Natural killer cell (primary cell): Measurements from ENCODE around the gene MSMP. TPM values are rescaled to one million over a fixed set of nuclear protein-coding genes. Genes with fewer than 3 reads are reported as not detected.

Experiments
- ATAC-seq, 3 donors: fragments of 150-1000 bp in 2 of 3; fragments of 200-7000 bp in 1 of 3; cut with Tn5 transposase; 1 replicate in 1 of 3; 2 replicates in 2 of 3; pipeline ENCODE4 v1.10.0; 2021; ENCODE audit warnings: mild to moderate bottlenecking in 2 of 3, moderate library complexity in 2 of 3
- DNase-seq, 2 donors: peaks; one replicate each; pipeline versions ENCODE4 v3.0.0 to v3.0.0-alpha.2; 2013 to 2021; ENCODE audit warnings: mixed read lengths in 1 of 2
- H3K27ac ChIP-seq: one replicate; pipeline ENCODE4 v1.5.1; 2013; ENCODE audit warnings: mild to moderate bottlenecking, low read length
- H3K27me3 ChIP-seq: one replicate; pipeline ENCODE4 v1.6.1; 2013; ENCODE audit warnings: low read length; ENCODE audit not compliant: control insufficient read depth, insufficient read depth
- H3K36me3 ChIP-seq: one replicate; pipeline ENCODE4 v1.6.1; 2013; ENCODE audit warnings: low read length; ENCODE audit not compliant: control insufficient read depth, insufficient read depth
- H3K4me1 ChIP-seq: one replicate; pipeline ENCODE4 v1.6.1; 2013; ENCODE audit warnings: low read length; ENCODE audit not compliant: control insufficient read depth, insufficient read depth
- H3K4me3 ChIP-seq: one replicate; pipeline ENCODE4 v1.5.1; 2013; ENCODE audit warnings: low read length
- H3K9me3 ChIP-seq: one replicate; pipeline ENCODE4 v1.6.1; 2013; ENCODE audit warnings: low read length; ENCODE audit not compliant: control insufficient read depth, insufficient read depth
- H3K27ac Mint-ChIP-seq, 2 donors: one replicate each; pipeline ENCODE4 v1.8.0; 2022; ENCODE audit warnings: mild to moderate bottlenecking in 2 of 2, mixed read lengths in 2 of 2, moderate library complexity in 1 of 2
- H3K27me3 Mint-ChIP-seq, 2 donors: one replicate each; pipeline ENCODE4 v1.8.0; 2022; ENCODE audit warnings: low read depth in 2 of 2, mixed read lengths in 2 of 2
- H3K36me3 Mint-ChIP-seq: one replicate; pipeline ENCODE4 v1.8.0; 2022; ENCODE audit warnings: mixed read lengths
- H3K4me1 Mint-ChIP-seq, 2 donors: one replicate each; pipeline ENCODE4 v1.8.0; 2022; ENCODE audit warnings: mixed read lengths in 2 of 2
- H3K4me3 Mint-ChIP-seq: one replicate; pipeline ENCODE4 v1.8.0; 2022; ENCODE audit warnings: mild to moderate bottlenecking, moderate library complexity, mixed read lengths
- H3K9me3 Mint-ChIP-seq, 2 donors: one replicate each; pipeline ENCODE4 v1.8.0; 2022; ENCODE audit warnings: mixed read lengths in 2 of 2
- whole genome bisulfite sequencing: methylation state at CpG from one replicate; pipeline ENCODE4 v1.1.7; 2013; ENCODE audit warnings: missing lambda C conversion rate; ENCODE audit not compliant: insufficient coverage; 5-methylcytosine and 5-hydroxymethylcytosine counted together
- intact Hi-C: fragments of 100-400 bp; cut with micrococcal nuclease; formaldehyde crosslinking; loops from one replicate; pipeline ENCODE4 v1.14.2; 2022
- total RNA-seq, 4 donors: library from RNA; stranded (reverse); fragments of 120-200 nt in 1 of 4; gene quantifications; one replicate each; pipeline versions ENCODE4 v1.2.3 to v1.2.4, GENCODE V29; 2013 to 2022
- TF ChIP-seq, protein P1 (sequence below): fragments of 200-600 bp; IDR thresholded peaks from one replicate; pipeline ENCODE4 v1.8.0; 2022; ENCODE audit warnings: antibody characterized with exemption

MSMP gene
- total RNA-seq, 3 donors from 2014 or later (not counting 1 experiment from before 2014, with no cell fraction given), result not detected

DNA sequence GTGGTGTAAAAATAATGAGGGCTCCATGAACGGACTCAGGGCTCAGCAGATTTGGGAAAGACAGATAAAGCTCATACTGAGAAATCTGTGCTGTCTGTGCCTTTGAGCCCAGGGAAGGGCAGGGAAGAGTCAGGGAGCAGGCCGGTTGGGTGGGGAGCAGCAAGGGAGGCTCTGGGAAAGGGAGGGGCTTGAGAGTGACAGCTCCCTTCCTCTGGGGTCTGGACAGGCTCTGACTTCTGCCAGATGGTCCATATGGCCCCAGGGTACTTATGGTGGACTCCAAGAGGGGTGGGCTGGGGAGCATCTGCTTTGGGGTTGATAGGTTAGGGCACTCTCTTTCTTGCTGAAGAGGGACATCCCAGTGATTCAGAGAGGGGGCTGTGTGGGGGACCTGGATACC lies 39.4 kb upstream of the MSMP start:
- Mint-ChIP-seq H3K9me3 (no peaks in the 10 kb centered on the region), H3K4me3 (no peak overlapping the region), H3K4me1 (peaks cover 0 to 21% of the 10 kb centered on the region in 2 donors), H3K27ac (no peak overlapping the region), H3K27me3 (peaks cover 0 to 9% of the 10 kb centered on the region in 2 donors), H3K36me3 (no peaks in the 10 kb centered on the region)
- no peaks in the 10 kb centered on the region for H3K4me1 ChIP-seq
- ATAC-seq (no peak), DNase-seq (no peak)
- WGBS, result 94% methylated on average over 2 of the region's 2 CpGs
- H3K4me3 ChIP-seq, result no peak overlapping the region
- intact Hi-C loops, result no loop called here
- no peaks in the 10 kb centered on the region for H3K9me3 ChIP-seq
- no peak overlapping the region for H3K27ac ChIP-seq
- TF ChIP-seq, protein P1, sequence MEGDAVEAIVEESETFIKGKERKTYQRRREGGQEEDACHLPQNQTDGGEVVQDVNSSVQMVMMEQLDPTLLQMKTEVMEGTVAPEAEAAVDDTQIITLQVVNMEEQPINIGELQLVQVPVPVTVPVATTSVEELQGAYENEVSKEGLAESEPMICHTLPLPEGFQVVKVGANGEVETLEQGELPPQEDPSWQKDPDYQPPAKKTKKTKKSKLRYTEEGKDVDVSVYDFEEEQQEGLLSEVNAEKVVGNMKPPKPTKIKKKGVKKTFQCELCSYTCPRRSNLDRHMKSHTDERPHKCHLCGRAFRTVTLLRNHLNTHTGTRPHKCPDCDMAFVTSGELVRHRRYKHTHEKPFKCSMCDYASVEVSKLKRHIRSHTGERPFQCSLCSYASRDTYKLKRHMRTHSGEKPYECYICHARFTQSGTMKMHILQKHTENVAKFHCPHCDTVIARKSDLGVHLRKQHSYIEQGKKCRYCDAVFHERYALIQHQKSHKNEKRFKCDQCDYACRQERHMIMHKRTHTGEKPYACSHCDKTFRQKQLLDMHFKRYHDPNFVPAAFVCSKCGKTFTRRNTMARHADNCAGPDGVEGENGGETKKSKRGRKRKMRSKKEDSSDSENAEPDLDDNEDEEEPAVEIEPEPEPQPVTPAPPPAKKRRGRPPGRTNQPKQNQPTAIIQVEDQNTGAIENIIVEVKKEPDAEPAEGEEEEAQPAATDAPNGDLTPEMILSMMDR, result no peak
- H3K27me3 ChIP-seq, result no peaks in the 10 kb centered on the region
- no peaks in the 10 kb centered on the region for H3K36me3 ChIP-seq

- H3K4me3 Mint-ChIP-seq, result no peak overlapping the region
- H3K36me3 Mint-ChIP-seq, result no peaks in the 10 kb centered on the region
- no peak overlapping the region for H3K27ac Mint-ChIP-seq
These were observed 38.8 kb upstream of the MSMP start for GRCh38 chr9:35792826-35793225.

DNA sequence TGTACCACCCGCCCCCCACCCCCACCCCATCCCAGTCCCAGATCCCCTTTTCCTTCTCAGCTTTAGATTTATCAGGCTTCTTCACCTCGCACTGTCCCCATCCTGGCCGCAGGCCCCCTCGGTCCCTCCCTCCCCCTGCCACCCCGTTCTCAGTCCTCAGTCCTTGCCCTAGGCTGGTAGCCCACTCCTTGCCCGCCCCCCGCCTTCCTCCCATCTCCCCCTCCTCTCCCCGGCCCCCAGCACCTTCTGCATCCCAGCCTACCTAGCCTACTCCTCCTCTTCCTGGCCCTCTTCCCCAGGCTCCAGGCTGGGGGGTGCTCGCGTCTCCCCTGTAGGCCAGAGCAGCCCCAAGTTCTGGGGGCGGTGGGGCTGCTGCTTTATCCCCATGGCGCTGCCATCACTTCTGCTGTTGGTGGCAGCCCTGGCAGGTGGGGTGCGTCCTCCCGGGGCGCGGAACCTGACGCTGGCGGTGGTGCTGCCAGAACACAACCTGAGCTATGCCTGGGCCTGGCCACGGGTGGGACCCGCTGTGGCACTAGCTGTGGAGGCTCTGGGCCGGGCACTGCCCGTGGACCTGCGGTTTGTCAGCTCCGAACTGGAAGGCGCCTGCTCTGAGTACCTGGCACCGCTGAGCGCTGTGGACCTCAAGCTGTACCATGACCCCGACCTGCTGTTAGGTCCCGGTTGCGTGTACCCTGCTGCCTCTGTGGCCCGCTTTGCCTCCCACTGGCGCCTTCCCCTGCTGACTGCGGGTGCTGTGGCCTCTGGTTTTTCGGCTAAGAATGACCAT lies 38.1 kb upstream of the MSMP start:
- no peaks in the 10 kb centered on the region for H3K9me3 Mint-ChIP-seq
- 96% methylated on average over 32 of the region's 34 CpGs for WGBS
- H3K27ac ChIP-seq, result no peak overlapping the region

More at GRCh38 chr9:35792826-35793225, 38.8 kb upstream of the MSMP start:
- TF ChIP-seq, protein P1, result no peak
- DNase-seq (no peak), ATAC-seq (no peak)
- Histone ChIP-seq H3K9me3 (no peaks in the 10 kb centered on the region), H3K4me3 (no peak overlapping the region), H3K4me1 (no peaks in the 10 kb centered on the region), H3K27ac (no peak overlapping the region), H3K36me3 (no peaks in the 10 kb centered on the region), H3K27me3 (no peaks in the 10 kb centered on the region)
- H3K4me1 Mint-ChIP-seq, result peaks cover 0 to 21% of the 10 kb centered on the region in 2 donors
- intact Hi-C loops, result no loop called here
- H3K9me3 Mint-ChIP-seq, result no peaks in the 10 kb centered on the region
- peaks cover 0 to 9% of the 10 kb centered on the region in 2 donors for H3K27me3 Mint-ChIP-seq
- WGBS, result 97% methylated on average over 14 of the region's 14 CpGs

More for the DNA sequence above, 38.1 kb upstream of the MSMP start:
- DNase-seq (no peak), ATAC-seq (no peak)
- Mint-ChIP-seq H3K27ac (no peak overlapping the region), H3K4me1 (peaks cover 0 to 21% of the 10 kb centered on the region in 2 donors), H3K4me3 (no peak overlapping the region), H3K36me3 (no peaks in the 10 kb centered on the region), H3K27me3 (peaks cover 0 to 9% of the 10 kb centered on the region in 2 donors)
- Histone ChIP-seq H3K4me1 (no peaks in the 10 kb centered on the region), H3K4me3 (no peak overlapping the region), H3K9me3 (no peaks in the 10 kb centered on the region), H3K36me3 (no peaks in the 10 kb centered on the region), H3K27me3 (no peaks in the 10 kb centered on the region)
- TF ChIP-seq, protein P1, result no peak
- intact Hi-C loops, result no loop called here
